Neural cell (in vitro differentiated cells): Measurements from ENCODE around the gene WDR55. TPM values are rescaled to one million over a fixed set of nuclear protein-coding genes. Genes with fewer than 3 reads are reported as not detected.
"Not testable (repeated sequence)": the region's sequence is repeated elsewhere in the genome, so short reads cannot be mapped to it uniquely, and the experiment has no call there.

Experiments used
- H2AFZ ChIP-seq: fragments of 200-600, 300-800 bp; sonication (generic), shearing (Covaris generic); 2 replicates; pipeline ENCODE4 v1.6.0; 2014; ENCODE audit warnings: low read depth, mild to moderate bottlenecking, antibody characterized with exemption, low read length, moderate library complexity
- H3F3A ChIP-seq: fragments of 200-600 bp; shearing (Covaris generic); 2 replicates; pipeline ENCODE4 v1.6.1; 2016; ENCODE audit warnings: mild to moderate bottlenecking, moderate library complexity, mixed read lengths, antibody characterized with exemption, low read length; ENCODE audit not compliant: insufficient read depth, poor library complexity, severe bottlenecking
- H3K27ac ChIP-seq: fragments of 200-600, 300-800 bp; sonication (generic), shearing (Covaris generic); 2 replicates; pipeline ENCODE4 v1.5.1; 2014; ENCODE audit warnings: mild to moderate bottlenecking, low read length, moderate library complexity
- H3K27me3 ChIP-seq: fragments of 300-800, 200-600 bp; sonication (generic), shearing (Covaris generic); 2 replicates; pipeline ENCODE4 v1.6.0; 2014; ENCODE audit warnings: mild to moderate bottlenecking, low read depth, low read length, moderate library complexity; ENCODE audit not compliant: insufficient read depth
- H3K36me3 ChIP-seq: fragments of 300-800, 200-600 bp; sonication (generic), shearing (Covaris generic); 2 replicates; pipeline ENCODE4 v1.5.1; 2014; ENCODE audit warnings: mild to moderate bottlenecking, antibody characterized with exemption, low read length, moderate library complexity; ENCODE audit not compliant: insufficient read depth
- H3K4me2 ChIP-seq: fragments of 300-800, 200-600 bp; sonication (generic), shearing (Covaris generic); 2 replicates; pipeline ENCODE4 v1.6.0; 2014; ENCODE audit warnings: mild to moderate bottlenecking, low read length
- H3K4me3 ChIP-seq: fragments of 300-800, 200-600 bp; sonication (generic), shearing (Covaris generic); 2 replicates; pipeline ENCODE4 v1.5.1; 2014; ENCODE audit warnings: mild to moderate bottlenecking, low read length, moderate library complexity
- H3K79me2 ChIP-seq: fragments of 200-600 bp; shearing (Covaris generic); replicated peaks from 2 replicates; pipeline ENCODE4 v1.6.0; 2014; ENCODE audit warnings: mild to moderate bottlenecking, low read length, moderate library complexity; ENCODE audit not compliant: insufficient read depth
- H3K9ac ChIP-seq: fragments of 300-800, 200-600 bp; sonication (generic), shearing (Covaris generic); 2 replicates; pipeline ENCODE4 v1.6.1; 2016; ENCODE audit warnings: mild to moderate bottlenecking, low read length, mixed read lengths
- H3K9me2 ChIP-seq: fragments of 200-600 bp; shearing (Covaris generic); 2 replicates; pipeline ENCODE4 v1.6.1; 2016; ENCODE audit warnings: mild to moderate bottlenecking, low read length, mixed read lengths; ENCODE audit not compliant: insufficient read depth
- H3K9me3 ChIP-seq: fragments of 200-600, 300-800 bp; sonication (generic), shearing (Covaris generic); 2 replicates; pipeline ENCODE4 v1.6.1; 2016; ENCODE audit warnings: mild to moderate bottlenecking, mixed run types, low read length, moderate library complexity, mixed read lengths
- H4K20me1 ChIP-seq: fragments of 200-600 bp; shearing (Covaris generic); 2 replicates; pipeline ENCODE4 v1.6.1; 2016; ENCODE audit warnings: mild to moderate bottlenecking, mixed run types; ENCODE audit not compliant: insufficient read depth
- EP300 ChIP-seq: fragments of 450-650 bp; conservative IDR thresholded peaks from 2 replicates; pipeline ENCODE4 v1.6.1; 2014; ENCODE audit warnings: antibody characterized with exemption, mild to moderate bottlenecking, moderate library complexity; ENCODE audit not compliant: poor library complexity, severe bottlenecking
- EZH2 ChIP-seq: fragments of 200-600, 300-800 bp; shearing (Covaris generic), sonication (generic); IDR thresholded peaks from 2 replicates; pipeline ENCODE4 v1.6.1; 2014; ENCODE audit warnings: antibody characterized with exemption, low read length, borderline replicate concordance, mild to moderate bottlenecking; ENCODE audit not compliant: insufficient read depth, poor library complexity, severe bottlenecking
- MXI1 ChIP-seq: fragments of 450-650 bp; conservative IDR thresholded peaks from 2 replicates; pipeline ENCODE4 v1.6.1; 2014; ENCODE audit warnings: antibody characterized with exemption, mild to moderate bottlenecking; ENCODE audit not compliant: poor library complexity, severe bottlenecking
- POLR2AphosphoS5 ChIP-seq: IDR thresholded peaks from 2 replicates; pipeline ENCODE4 v1.6.1; 2012
- RAD21 ChIP-seq: fragments of 450-650 bp; conservative IDR thresholded peaks from 2 replicates; pipeline ENCODE4 v1.6.1; 2014; ENCODE audit warnings: antibody characterized with exemption, mild to moderate bottlenecking, moderate library complexity
- SMC3 ChIP-seq: fragments of 450-650 bp; conservative IDR thresholded peaks from 2 replicates; pipeline ENCODE4 v1.6.1; 2014; ENCODE audit warnings: antibody characterized with exemption, mild to moderate bottlenecking, moderate library complexity; ENCODE audit not compliant: poor library complexity
- TAF1 ChIP-seq: IDR thresholded peaks from 2 replicates; pipeline ENCODE4 v1.6.1; 2012; ENCODE audit warnings: low read depth
- polyA plus RNA-seq: library from polyadenylated mRNA; depleted of rRNA; stranded (reverse); fragments of >200 nt; gene quantifications from 2 replicates; pipeline ENCODE4 v1.2.3, GENCODE V29; 2014
- TF ChIP-seq, protein P1 (sequence below): fragments of 450-650 bp; IDR thresholded peaks from 2 replicates; pipeline ENCODE4 v1.5.1; 2014; ENCODE audit warnings: antibody characterized with exemption, mild to moderate bottlenecking, moderate library complexity; ENCODE audit not compliant: poor library complexity, severe bottlenecking
- TF ChIP-seq, protein P2 (sequence below): IDR thresholded peaks from 2 replicates; pipeline ENCODE4 v1.6.1; 2012; ENCODE audit warnings: borderline replicate concordance

The WDR55 gene
- polyA plus RNA-seq, 1 donor from 2014 or later: 20.7 TPM

DNA sequence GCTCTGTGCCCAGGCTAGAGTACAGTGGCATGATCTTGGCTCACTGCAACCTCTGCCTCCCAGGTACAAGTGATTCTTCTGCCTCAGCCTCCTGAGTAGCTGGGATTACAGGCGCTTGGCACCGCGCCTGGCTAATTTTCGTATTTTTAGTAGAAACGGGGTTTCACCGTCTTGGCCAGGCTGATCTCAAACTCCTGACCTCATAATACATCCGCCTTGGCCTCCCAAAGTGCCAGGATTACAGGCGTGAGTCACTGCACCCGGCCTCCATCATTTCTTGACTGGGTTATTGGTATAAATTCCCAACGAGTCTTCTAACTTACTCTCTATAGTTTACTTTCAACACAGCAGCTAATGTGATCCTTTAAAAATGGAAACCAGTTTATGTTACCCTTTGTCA, 39.8 kb upstream of the WDR55 start:
- H3F3A ChIP-seq, H3K4me2 ChIP-seq, H3K9me2 ChIP-seq, H3K27me3 ChIP-seq, H3K36me3 ChIP-seq, H2AFZ ChIP-seq, H3K9ac ChIP-seq, H3K4me3 ChIP-seq, H3K27ac ChIP-seq, H3K79me2 ChIP-seq, H4K20me1 ChIP-seq, H3K9me3 ChIP-seq: not testable (repeated sequence)

DNA sequence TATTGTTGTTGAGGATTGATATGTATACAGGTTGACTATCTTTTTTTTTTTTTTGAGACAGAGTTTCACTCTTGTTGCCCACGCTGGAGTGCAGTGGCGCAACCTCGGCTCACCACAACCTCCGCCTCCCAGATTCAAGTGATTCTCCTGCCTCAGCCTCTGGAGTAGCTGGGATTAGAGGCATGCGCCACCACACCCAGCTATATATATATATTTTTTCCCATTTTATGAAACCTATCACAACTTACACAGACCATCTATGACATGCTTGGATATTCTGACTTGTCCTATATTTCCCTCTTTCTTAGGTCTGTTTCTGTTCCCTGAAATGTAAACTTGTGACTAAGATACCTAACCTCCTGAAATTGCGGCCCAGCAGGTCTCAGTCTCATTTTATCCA, 36.7 kb upstream of the WDR55 start:
- Histone ChIP-seq H3K9me3 (no peaks in the 10 kb centered on the region), H3K4me3 (no peak overlapping the region), H3K27ac (no peak overlapping the region), H3K9ac (no peak overlapping the region), H3K9me2 (no peaks in the 10 kb centered on the region), H3K36me3 (no peaks in the 10 kb centered on the region), H4K20me1 (no peaks in the 10 kb centered on the region), H3F3A (no peaks in the 10 kb centered on the region), H3K27me3 (no peaks in the 10 kb centered on the region), H3K4me2 (no peak overlapping the region), H2AFZ (no peak overlapping the region), H3K79me2 (no peaks in the 10 kb centered on the region)
- TF ChIP-seq, protein P1, sequence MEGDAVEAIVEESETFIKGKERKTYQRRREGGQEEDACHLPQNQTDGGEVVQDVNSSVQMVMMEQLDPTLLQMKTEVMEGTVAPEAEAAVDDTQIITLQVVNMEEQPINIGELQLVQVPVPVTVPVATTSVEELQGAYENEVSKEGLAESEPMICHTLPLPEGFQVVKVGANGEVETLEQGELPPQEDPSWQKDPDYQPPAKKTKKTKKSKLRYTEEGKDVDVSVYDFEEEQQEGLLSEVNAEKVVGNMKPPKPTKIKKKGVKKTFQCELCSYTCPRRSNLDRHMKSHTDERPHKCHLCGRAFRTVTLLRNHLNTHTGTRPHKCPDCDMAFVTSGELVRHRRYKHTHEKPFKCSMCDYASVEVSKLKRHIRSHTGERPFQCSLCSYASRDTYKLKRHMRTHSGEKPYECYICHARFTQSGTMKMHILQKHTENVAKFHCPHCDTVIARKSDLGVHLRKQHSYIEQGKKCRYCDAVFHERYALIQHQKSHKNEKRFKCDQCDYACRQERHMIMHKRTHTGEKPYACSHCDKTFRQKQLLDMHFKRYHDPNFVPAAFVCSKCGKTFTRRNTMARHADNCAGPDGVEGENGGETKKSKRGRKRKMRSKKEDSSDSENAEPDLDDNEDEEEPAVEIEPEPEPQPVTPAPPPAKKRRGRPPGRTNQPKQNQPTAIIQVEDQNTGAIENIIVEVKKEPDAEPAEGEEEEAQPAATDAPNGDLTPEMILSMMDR: no peak
- TF ChIP-seq TAF1: no peak
- TF ChIP-seq POLR2AphosphoS5: no peak
- no peak for TF ChIP-seq SMC3
- no peak for TF ChIP-seq RAD21
- TF ChIP-seq EP300: no peak
- TF ChIP-seq, protein P2, sequence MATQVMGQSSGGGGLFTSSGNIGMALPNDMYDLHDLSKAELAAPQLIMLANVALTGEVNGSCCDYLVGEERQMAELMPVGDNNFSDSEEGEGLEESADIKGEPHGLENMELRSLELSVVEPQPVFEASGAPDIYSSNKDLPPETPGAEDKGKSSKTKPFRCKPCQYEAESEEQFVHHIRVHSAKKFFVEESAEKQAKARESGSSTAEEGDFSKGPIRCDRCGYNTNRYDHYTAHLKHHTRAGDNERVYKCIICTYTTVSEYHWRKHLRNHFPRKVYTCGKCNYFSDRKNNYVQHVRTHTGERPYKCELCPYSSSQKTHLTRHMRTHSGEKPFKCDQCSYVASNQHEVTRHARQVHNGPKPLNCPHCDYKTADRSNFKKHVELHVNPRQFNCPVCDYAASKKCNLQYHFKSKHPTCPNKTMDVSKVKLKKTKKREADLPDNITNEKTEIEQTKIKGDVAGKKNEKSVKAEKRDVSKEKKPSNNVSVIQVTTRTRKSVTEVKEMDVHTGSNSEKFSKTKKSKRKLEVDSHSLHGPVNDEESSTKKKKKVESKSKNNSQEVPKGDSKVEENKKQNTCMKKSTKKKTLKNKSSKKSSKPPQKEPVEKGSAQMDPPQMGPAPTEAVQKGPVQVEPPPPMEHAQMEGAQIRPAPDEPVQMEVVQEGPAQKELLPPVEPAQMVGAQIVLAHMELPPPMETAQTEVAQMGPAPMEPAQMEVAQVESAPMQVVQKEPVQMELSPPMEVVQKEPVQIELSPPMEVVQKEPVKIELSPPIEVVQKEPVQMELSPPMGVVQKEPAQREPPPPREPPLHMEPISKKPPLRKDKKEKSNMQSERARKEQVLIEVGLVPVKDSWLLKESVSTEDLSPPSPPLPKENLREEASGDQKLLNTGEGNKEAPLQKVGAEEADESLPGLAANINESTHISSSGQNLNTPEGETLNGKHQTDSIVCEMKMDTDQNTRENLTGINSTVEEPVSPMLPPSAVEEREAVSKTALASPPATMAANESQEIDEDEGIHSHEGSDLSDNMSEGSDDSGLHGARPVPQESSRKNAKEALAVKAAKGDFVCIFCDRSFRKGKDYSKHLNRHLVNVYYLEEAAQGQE: no peak
- TF ChIP-seq MXI1: no peak
- TF ChIP-seq EZH2: no peak

DNA sequence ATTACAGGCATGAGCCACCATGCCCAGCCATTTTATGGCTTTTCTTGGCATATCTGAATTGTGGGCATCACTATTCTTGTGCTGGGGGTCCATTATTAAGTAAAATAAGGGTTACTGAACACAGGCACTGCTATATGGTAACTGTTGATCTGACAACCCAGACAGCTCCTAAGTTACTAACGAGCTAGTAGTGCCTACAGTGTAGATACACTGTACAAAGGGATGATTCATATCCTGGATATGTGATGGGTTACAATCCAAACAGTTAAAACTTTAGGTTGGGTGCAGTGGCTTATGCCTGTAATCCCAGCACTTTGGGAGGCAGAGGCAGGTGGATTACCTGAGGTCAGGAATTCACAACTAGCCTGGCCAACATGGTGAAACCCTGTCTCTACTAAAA, 36.0 kb upstream of the WDR55 start:
- Histone ChIP-seq H4K20me1 (no peaks in the 10 kb centered on the region), H3F3A (no peaks in the 10 kb centered on the region), H3K36me3 (no peaks in the 10 kb centered on the region), H3K4me2 (no peak overlapping the region), H3K79me2 (no peaks in the 10 kb centered on the region), H3K9me3 (no peaks in the 10 kb centered on the region), H3K4me3 (no peak overlapping the region), H3K27me3 (no peaks in the 10 kb centered on the region), H3K27ac (no peak overlapping the region), H3K9ac (no peak overlapping the region), H3K9me2 (no peaks in the 10 kb centered on the region), H2AFZ (no peak overlapping the region)
- TF ChIP-seq EZH2: no peak
- no peak for TF ChIP-seq POLR2AphosphoS5
- TF ChIP-seq, protein P2: no peak
- TF ChIP-seq MXI1: no peak
- TF ChIP-seq SMC3: no peak
- no peak for TF ChIP-seq TAF1
- no peak for TF ChIP-seq RAD21
- TF ChIP-seq EP300: no peak
- TF ChIP-seq, protein P1: no peak
